ENCODE data around the gene P2RY12. TPM values are rescaled to one million over a fixed set of nuclear protein-coding genes. Genes with fewer than 3 reads are reported as not detected.

Gene P2RY12
- total and polyA plus RNA-seq, 9 of the 15 experiments (the other 6 are each of a cell fraction or from before 2014, with no cell fraction given) = not detected

GRCh38 chr3:151400341-151400740 is 15.8 kb upstream of the P2RY12 start:
- Histone ChIP-seq H3K4me3 (no peak overlapping the region), H4K20me1 (replicated peaks; ENCODE audit: control insufficient read depth, insufficient read depth, low read length) (no peaks in the 10 kb centered on the region), H3K27ac (ENCODE audit: extremely low read depth, low read depth, low read length) (no peak overlapping the region), H3K9me1 (ENCODE audit: control insufficient read depth, insufficient read depth, low read length) (no peaks in the 10 kb centered on the region), H3K79me2 (ENCODE audit: control insufficient read depth, insufficient read depth, low read length) (no peaks in the 10 kb centered on the region), H2AFZ (ENCODE audit: low read depth, low read length) (no peak overlapping the region), H3K4me1 (replicated peaks in 1 of 2; ENCODE audit: control insufficient read depth in 2 of 2, insufficient read depth in 2 of 2, low read length in 2 of 2) (no peaks in the 10 kb centered on the region), H3K4me2 (ENCODE audit: insufficient read depth, low read length) (no peak overlapping the region), H3K9ac (ENCODE audit: insufficient read depth in 1 of 2, low read depth in 2 of 2, low read length in 2 of 2) (no peak overlapping the region), H3K27me3 (ENCODE audit: control insufficient read depth in 2 of 2, insufficient read depth in 2 of 2, low read length in 2 of 2) (peaks cover 0 to 5% of the 10 kb centered on the region in 2 experiments; a peak in 2 of 5 replicates), H3K36me3 (ENCODE audit: control insufficient read depth, insufficient read depth, low read length) (no peaks in the 10 kb centered on the region), H3K9me3 (replicated peaks; ENCODE audit: control insufficient read depth, insufficient read depth, low read depth, low read length) (no peaks in the 10 kb centered on the region)
- in situ Hi-C loops (cut with MboI) = no loop called here
- CTCF ChIA-PET (ENCODE audit: low intra/inter-chr PET ratio) = no interaction called here
- no peak for TF ChIP-seq PML (IDR thresholded peaks at IDR 0.05; ENCODE audit: low read length)
- TF ChIP-seq SIN3A (IDR thresholded peaks at IDR 0.05; ENCODE audit: borderline replicate concordance in 2 of 2, control insufficient read depth in 1 of 2, low read depth in 2 of 2, low read length in 2 of 2) = no peak
- TF ChIP-seq CBFB (CRISPR knock-in tag; IDR thresholded peaks at IDR 0.05) = no peak
- TF ChIP-seq RCOR1 (IDR thresholded peaks at IDR 0.05; ENCODE audit: borderline replicate concordance in 1 of 2, low read depth in 2 of 2, low read length in 2 of 2) = no peak
- TF ChIP-seq, protein P1, sequence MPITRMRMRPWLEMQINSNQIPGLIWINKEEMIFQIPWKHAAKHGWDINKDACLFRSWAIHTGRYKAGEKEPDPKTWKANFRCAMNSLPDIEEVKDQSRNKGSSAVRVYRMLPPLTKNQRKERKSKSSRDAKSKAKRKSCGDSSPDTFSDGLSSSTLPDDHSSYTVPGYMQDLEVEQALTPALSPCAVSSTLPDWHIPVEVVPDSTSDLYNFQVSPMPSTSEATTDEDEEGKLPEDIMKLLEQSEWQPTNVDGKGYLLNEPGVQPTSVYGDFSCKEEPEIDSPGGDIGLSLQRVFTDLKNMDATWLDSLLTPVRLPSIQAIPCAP (CRISPR knock-in tag; IDR thresholded peaks at IDR 0.05; ENCODE audit: borderline replicate concordance) = no peak
- TF ChIP-seq ZNF398 (CRISPR knock-in tag; IDR thresholded peaks at IDR 0.05) = no peak
- no peak for TF ChIP-seq CHD1 (IDR thresholded peaks at IDR 0.05; ENCODE audit: low read length)
- no peak for DNase-seq (ENCODE audit: extremely low read depth in 1 of 4, low spot score in 3 of 4)
- FAIRE-seq = no peak
- intact Hi-C loops (cut with micrococcal nuclease) = no loop called here
- ATAC-seq = no peak
- POLR2A ChIA-PET = no interaction called here
- no TSS peak for BruUV-seq (replicated peaks)
- 3% methylated on average over 4 of the region's 4 CpGs for WGBS (ENCODE audit: insufficient coverage, low coverage, missing lambda C conversion rate)

All from K562 (cell line).